K562 (cell line): Measurements from ENCODE around the gene PTPRE. TPM values are rescaled to one million over a fixed set of nuclear protein-coding genes. Genes with fewer than 3 reads are reported as not detected.

Experiments used
- ATAC-seq: fragments of 200-7000 bp; cut with Tn5 transposase; 3 replicates; pipeline ENCODE4 v1.9.1; 2020; ENCODE audit warnings: moderate library complexity
- BruUV-seq: library from RNA; stranded (reverse); fragments of 400-500 nt; replicated peaks from 2 replicates; lab custom pipeline; 2021; lab: Mats Ljungman, UMichigan
- CTCF ChIA-PET: fragments of 300-600 bp; formaldehyde crosslinking; extraction: SDS; loops from one replicate; lab custom pipeline; 2021; ENCODE audit warnings: low intra/inter-chr PET ratio; lab: Yijun Ruan, JAX
- POLR2A ChIA-PET: fragments of 300-600, 350-650 bp; sonication (Branson Sonifier 250); formaldehyde crosslinking; extraction: SDS; loops from one replicate; lab custom pipeline; 2021; ENCODE audit warnings: antibody characterized with exemption, inconsistent platforms; lab: Yijun Ruan, JAX
- DNase-seq, 4 experiments: peaks; one replicate each; pipeline versions ENCODE4 v3.0.0 to v3.0.0-alpha.2; 2011 to 2018; ENCODE audit warnings: low spot score in 3 of 4, mixed read lengths in 3 of 4; ENCODE audit errors: extremely low read depth in 1 of 4
- FAIRE-seq: peaks from 2 replicates; lab custom pipeline; 2011; peaks lifted over from hg19 to GRCh38; lab: Jason Lieb, UNC
- H2AFZ ChIP-seq: 2 replicates; pipeline ENCODE4 v1.6.0; 2011; ENCODE audit warnings: low read depth, low read length, control low read depth, inconsistent platforms
- H3K27ac ChIP-seq: fragments of 200-600 bp; 3 replicates; pipeline ENCODE4 v1.8.0; 2011; ENCODE audit warnings: low read depth, mild to moderate bottlenecking, control low read depth, inconsistent platforms, low read length, moderate library complexity, mixed read lengths; ENCODE audit errors: extremely low read depth
- H3K27me3 ChIP-seq, 2 experiments: fragments of 300-600 bp in 1 of 2; 2 replicates in 1 of 2; 3 replicates in 1 of 2; pipeline versions ENCODE4 v1.6.0 to v1.8.0; 2011; ENCODE audit warnings: inconsistent platforms in 2 of 2, low read length in 2 of 2, mild to moderate bottlenecking in 1 of 2, mixed read lengths in 1 of 2, moderate library complexity in 1 of 2; ENCODE audit not compliant: control insufficient read depth in 2 of 2, insufficient read depth in 2 of 2
- H3K36me3 ChIP-seq: fragments of 300-600 bp; 3 replicates; pipeline ENCODE4 v1.8.0; 2011; ENCODE audit warnings: mild to moderate bottlenecking, low read length, inconsistent platforms; ENCODE audit not compliant: control insufficient read depth, insufficient read depth
- H3K4me1 ChIP-seq, 2 experiments: fragments of 200-600 bp in 1 of 2; replicated peaks in 1 of 2; 2 replicates in 1 of 2; 3 replicates in 1 of 2; pipeline versions ENCODE4 v1.5.1 to v1.8.0; 2011; ENCODE audit warnings: inconsistent platforms in 2 of 2, low read length in 2 of 2, mild to moderate bottlenecking in 1 of 2, mixed read lengths in 1 of 2, moderate library complexity in 1 of 2; ENCODE audit not compliant: control insufficient read depth in 2 of 2, insufficient read depth in 2 of 2
- H3K4me2 ChIP-seq: 2 replicates; pipeline ENCODE4 v1.6.1; 2011; ENCODE audit warnings: low read length, control low read depth, inconsistent platforms, mixed read lengths; ENCODE audit not compliant: insufficient read depth
- H3K4me3 ChIP-seq: fragments of 200-600 bp; sonication (generic), shearing (Covaris generic); 2 replicates; pipeline ENCODE4 v1.5.1; 2016; ENCODE audit warnings: control low read depth, inconsistent platforms
- H3K79me2 ChIP-seq: fragments of 200-600 bp; 3 replicates; pipeline ENCODE4 v1.8.0; 2011; ENCODE audit warnings: low read length, inconsistent platforms; ENCODE audit not compliant: control insufficient read depth, insufficient read depth
- H3K9ac ChIP-seq, 2 experiments: 2 replicates each; pipeline versions ENCODE4 v1.6.0 to v1.6.1; 2011; ENCODE audit warnings: low read depth in 2 of 2, low read length in 2 of 2, control low read depth in 1 of 2, inconsistent platforms in 1 of 2, mild to moderate bottlenecking in 1 of 2, mixed read lengths in 1 of 2; ENCODE audit not compliant: insufficient read depth in 1 of 2
- H3K9me1 ChIP-seq: one replicate; pipeline ENCODE4 v1.6.0; 2011; ENCODE audit warnings: inconsistent platforms, mild to moderate bottlenecking, low read length, moderate library complexity; ENCODE audit not compliant: control insufficient read depth, insufficient read depth
- H3K9me3 ChIP-seq: replicated peaks from 2 replicates; pipeline ENCODE4 v1.5.1; 2011; ENCODE audit warnings: low read depth, low read length, inconsistent platforms; ENCODE audit not compliant: control insufficient read depth, insufficient read depth
- H4K20me1 ChIP-seq: replicated peaks from 2 replicates; pipeline ENCODE4 v1.6.1; 2011; ENCODE audit warnings: low read length, inconsistent platforms, mixed read lengths; ENCODE audit not compliant: control insufficient read depth, insufficient read depth
- ATF6 ChIP-seq: sonication (generic); formaldehyde crosslinking; IDR thresholded peaks from 2 replicates; pipeline ENCODE4 v1.4.0; 2020; ENCODE audit warnings: mild to moderate bottlenecking, missing genetic modification reagents
- CBFA2T3 ChIP-seq: fragments of 450-650 bp; IDR thresholded peaks from 2 replicates; pipeline ENCODE4 v1.6.1; 2017
- HLTF ChIP-seq: fragments of 450-650 bp; IDR thresholded peaks from 2 replicates; pipeline ENCODE4 v1.6.1; 2016
- HOXB6 ChIP-seq: fragments of 250-450 bp; sonication (Bioruptor Pico); IDR thresholded peaks from 2 replicates; pipeline ENCODE4 v1.5.1; 2022; ENCODE audit warnings: mild to moderate bottlenecking, borderline replicate concordance
- MED1 ChIP-seq: sonication (generic); formaldehyde crosslinking; IDR thresholded peaks from 2 replicates; pipeline ENCODE4 v1.8.1; 2023; ENCODE audit warnings: missing genetic modification reagents, borderline replicate concordance
- PHF21A ChIP-seq: fragments of 450-650 bp; IDR thresholded peaks from 2 replicates; pipeline ENCODE4 v1.6.1; 2017; ENCODE audit warnings: low read depth, borderline replicate concordance
- SAFB2 ChIP-seq: fragments of 200-400 bp; formaldehyde crosslinking; IDR thresholded peaks from 2 replicates; pipeline ENCODE4 v1.6.1; 2018; ENCODE audit warnings: borderline replicate concordance, low read length, low read depth, moderate library complexity; ENCODE audit not compliant: severe bottlenecking
- TAL1 ChIP-seq: fragments of 450-650 bp; IDR thresholded peaks from 2 replicates; pipeline ENCODE4 v1.6.1; 2016; ENCODE audit warnings: mild to moderate bottlenecking
- WGBS: fragments of 100-300 bp; shearing (Covaris generic); methylation state at CpG from one replicate; pipeline ENCODE4 v1.1.6; 2016; ENCODE audit warnings: low coverage, mixed read lengths; ENCODE audit not compliant: insufficient coverage; ENCODE audit errors: missing lambda C conversion rate; 5-methylcytosine and 5-hydroxymethylcytosine counted together
- in situ Hi-C: fragments of 300-500 bp; cut with MboI; formaldehyde crosslinking; loops from 4 replicates; pipeline ENCODE4 v1.15.0; 2018; ENCODE audit warnings: inconsistent platforms, mixed read lengths
- intact Hi-C: fragments of 100-400 bp; cut with micrococcal nuclease; formaldehyde crosslinking; loops from 2 replicates; pipeline ENCODE4 v1.14.2; 2022
- polyA plus RNA-seq, 8 experiments: library from polyadenylated mRNA; depleted of rRNA in 4 of 8; stranded (reverse) in 5 of 8; unstranded in 3 of 8; fragments of >200 nt; fragmentation: Nextera tagmentation in 2 of 8; fragmentation: Illumina TruSeq in 1 of 8; extraction: Ambion mirVana in 2 of 8; extraction: Trizol in 1 of 8; gene quantifications; 2 replicates each; pipeline versions ENCODE4 v1.2.1 to v1.2.3, GENCODE V29; 2011 to 2014; ENCODE audit warnings: inconsistent platforms in 1 of 8, missing spikeins in 1 of 8
- total RNA-seq, 7 experiments: library from RNA; depleted of rRNA in 6 of 7; stranded (reverse); fragments of >200 nt in 6 of 7; fragmentation: Illumina TruSeq in 2 of 7; extraction: Trizol in 2 of 7; gene quantifications; 2 replicates each; pipeline versions ENCODE4 v1.2.1 to v1.2.3, GENCODE V29; 2011 to 2021; ENCODE audit warnings: low replicate concordance in 1 of 7
- TF ChIP-seq, protein P1 (sequence below), 2 experiments: fragments of 450-650 bp in 1 of 2; sonication (generic) in 1 of 2; formaldehyde crosslinking in 1 of 2; IDR thresholded peaks; 2 replicates each; pipeline versions ENCODE4 v1.7.1 to v1.9.0; 2016 to 2022; ENCODE audit warnings: inconsistent platforms in 1 of 2, mild to moderate bottlenecking in 1 of 2, missing genetic modification reagents in 1 of 2

PTPRE gene
- total and polyA plus RNA-seq, 9 of the 15 experiments (the other 6 are each of a cell fraction or from before 2014, with no cell fraction given) = 0.01 to 0.13 (median 0.04) TPM; not detected in 4

- no peak for TF ChIP-seq ATF6 (CRISPR knock-in tag)
Measured at GRCh38 chr10:127925471-127926207, 18.7 kb downstream of the PTPRE start (continued).

GRCh38 chr10:127926455-127926854 lies 19.6 kb downstream of the PTPRE start:
- BruUV-seq = no TSS peak
- no peaks in the 10 kb centered on the region for H3K4me1 ChIP-seq
- no peak for TF ChIP-seq MED1
- no peak for TF ChIP-seq SAFB2
- TF ChIP-seq, protein P1, sequence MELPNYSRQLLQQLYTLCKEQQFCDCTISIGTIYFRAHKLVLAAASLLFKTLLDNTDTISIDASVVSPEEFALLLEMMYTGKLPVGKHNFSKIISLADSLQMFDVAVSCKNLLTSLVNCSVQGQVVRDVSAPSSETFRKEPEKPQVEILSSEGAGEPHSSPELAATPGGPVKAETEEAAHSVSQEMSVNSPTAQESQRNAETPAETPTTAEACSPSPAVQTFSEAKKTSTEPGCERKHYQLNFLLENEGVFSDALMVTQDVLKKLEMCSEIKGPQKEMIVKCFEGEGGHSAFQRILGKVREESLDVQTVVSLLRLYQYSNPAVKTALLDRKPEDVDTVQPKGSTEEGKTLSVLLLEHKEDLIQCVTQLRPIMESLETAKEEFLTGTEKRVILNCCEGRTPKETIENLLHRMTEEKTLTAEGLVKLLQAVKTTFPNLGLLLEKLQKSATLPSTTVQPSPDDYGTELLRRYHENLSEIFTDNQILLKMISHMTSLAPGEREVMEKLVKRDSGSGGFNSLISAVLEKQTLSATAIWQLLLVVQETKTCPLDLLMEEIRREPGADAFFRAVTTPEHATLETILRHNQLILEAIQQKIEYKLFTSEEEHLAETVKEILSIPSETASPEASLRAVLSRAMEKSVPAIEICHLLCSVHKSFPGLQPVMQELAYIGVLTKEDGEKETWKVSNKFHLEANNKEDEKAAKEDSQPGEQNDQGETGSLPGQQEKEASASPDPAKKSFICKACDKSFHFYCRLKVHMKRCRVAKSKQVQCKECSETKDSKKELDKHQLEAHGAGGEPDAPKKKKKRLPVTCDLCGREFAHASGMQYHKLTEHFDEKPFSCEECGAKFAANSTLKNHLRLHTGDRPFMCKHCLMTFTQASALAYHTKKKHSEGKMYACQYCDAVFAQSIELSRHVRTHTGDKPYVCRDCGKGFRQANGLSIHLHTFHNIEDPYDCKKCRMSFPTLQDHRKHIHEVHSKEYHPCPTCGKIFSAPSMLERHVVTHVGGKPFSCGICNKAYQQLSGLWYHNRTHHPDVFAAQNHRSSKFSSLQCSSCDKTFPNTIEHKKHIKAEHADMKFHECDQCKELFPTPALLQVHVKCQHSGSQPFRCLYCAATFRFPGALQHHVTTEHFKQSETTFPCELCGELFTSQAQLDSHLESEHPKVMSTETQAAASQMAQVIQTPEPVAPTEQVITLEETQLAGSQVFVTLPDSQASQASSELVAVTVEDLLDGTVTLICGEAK (IDR thresholded peaks at IDR 0.05) = no peak
- TF ChIP-seq, protein P1 (CRISPR knock-in tag; IDR thresholded peaks at IDR 0.05) = no peak
- TF ChIP-seq PHF21A = no peak
- no peak for TF ChIP-seq CBFA2T3
- TF ChIP-seq TAL1 = no peak
- no peak for TF ChIP-seq HLTF
- no peak for TF ChIP-seq HOXB6 (CRISPR knock-in tag)

More at GRCh38 chr10:127926455-127926854, 19.6 kb downstream of the PTPRE start:
- Histone ChIP-seq H3K4me2 (no peak overlapping the region), H3K9ac (no peak overlapping the region), H3K27me3 (no peaks in the 10 kb centered on the region; a peak in 1 of 5 replicates), H3K79me2 (no peaks in the 10 kb centered on the region), H2AFZ (no peak overlapping the region), H3K36me3 (no peaks in the 10 kb centered on the region), H4K20me1 (no peaks in the 10 kb centered on the region), H3K4me3 (no peak overlapping the region), H3K27ac (no peak overlapping the region), H3K9me3 (no peaks in the 10 kb centered on the region), H3K9me1 (no peaks in the 10 kb centered on the region)
- intact Hi-C loops (no loop called here), in situ Hi-C loops (no loop called here)
- DNase-seq = no peak
- POLR2A ChIA-PET = interaction anchor here (1.4 kb wide), 1 partner anchor 10 kb away, joined by 3 read pairs; no protein-coding TSS in a partner anchor
- CTCF ChIA-PET = no interaction called here
- no peak for ATAC-seq
- WGBS = 4% methylated on average over 5 of the region's 8 CpGs
- no peak for FAIRE-seq
